ENCODE data around the gene LMOD3.

Gene LMOD3

DNA sequence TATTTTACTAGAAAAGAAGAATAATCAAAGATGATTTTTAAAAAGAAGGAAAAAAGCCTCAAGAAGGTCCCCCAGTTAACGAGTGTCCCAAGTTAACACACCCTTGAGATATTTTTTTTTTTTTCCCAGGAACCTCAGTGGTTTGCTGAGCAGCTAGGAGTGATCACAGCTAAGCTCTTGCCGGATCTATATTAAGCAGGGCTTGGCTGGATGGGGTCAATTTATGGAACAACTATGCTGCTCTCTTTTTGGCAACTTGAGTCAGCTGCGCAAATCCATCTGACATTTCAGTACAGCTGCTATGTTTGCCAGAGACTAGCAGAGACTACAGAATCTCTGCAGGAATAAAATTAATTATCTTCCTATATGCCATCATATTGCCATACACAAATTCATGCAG, at the start of gene LMOD3:
Gene LMOD3, minus strand, starts transcription at position 193 of the 400 bp plus-strand sequence. CDS start 209 bp downstream, outside the sequence.
- no peak for DNase-seq

DNA sequence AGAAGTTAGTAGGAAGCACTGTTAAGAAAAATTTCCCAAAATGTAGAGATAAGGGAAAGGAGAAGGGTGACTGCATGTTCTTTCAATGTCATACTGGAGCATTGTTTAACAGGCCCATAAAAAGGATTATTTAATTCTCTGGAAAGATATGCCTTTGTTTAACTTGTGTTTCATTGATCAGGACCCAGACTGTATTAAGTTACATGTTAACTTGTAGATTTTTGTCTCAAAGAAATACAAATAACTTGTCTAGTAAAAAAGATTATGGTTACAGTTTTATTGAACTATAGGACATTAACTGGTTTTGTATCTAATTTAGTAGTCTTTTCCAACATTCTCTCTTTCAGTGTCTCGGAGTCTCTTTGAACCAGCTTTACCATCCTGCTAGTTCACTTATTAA, 49.7 kb upstream of the LMOD3 start:
- DNase-seq = no peak

DNA sequence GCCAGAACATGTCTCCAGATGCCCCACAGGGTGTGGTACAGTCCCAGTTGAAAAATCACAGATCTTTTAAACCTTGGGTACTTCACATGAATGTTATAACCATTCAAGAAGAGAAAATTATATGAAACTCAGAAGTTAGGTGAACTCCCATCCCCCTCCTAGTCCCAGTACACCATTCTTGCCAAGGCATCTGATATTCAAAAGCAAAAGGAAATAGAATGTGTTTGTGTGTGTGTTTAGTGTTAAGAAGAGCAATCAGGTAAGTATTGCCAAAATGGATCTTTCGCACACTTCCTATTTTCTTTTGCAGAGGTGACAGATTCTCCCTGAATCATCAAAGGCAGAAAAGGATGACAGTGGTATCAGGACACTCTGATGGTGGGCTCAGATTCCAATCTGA, 44.1 kb upstream of the LMOD3 start:
- DNase-seq = no peak

DNA sequence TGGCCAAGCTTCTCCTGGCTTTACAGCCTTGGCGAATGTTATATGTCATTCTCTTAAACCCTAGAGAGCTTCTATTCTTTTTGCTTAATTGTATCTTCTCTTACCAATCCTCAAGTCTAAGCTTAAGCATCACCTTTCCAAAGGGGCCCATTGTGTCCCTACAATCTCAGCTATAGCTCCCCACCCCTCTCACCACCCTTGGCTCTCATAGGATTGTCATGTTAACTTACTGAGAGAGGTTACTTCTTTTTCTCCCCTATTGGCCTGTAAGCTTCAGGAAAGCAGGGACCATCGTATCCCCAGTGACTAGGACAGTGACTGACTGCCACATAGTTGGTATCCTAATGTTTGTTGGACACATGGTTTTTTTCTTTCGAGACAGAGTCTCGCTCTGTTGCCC, 43.3 kb upstream of the LMOD3 start:
- DNase-seq = no peak

DNA sequence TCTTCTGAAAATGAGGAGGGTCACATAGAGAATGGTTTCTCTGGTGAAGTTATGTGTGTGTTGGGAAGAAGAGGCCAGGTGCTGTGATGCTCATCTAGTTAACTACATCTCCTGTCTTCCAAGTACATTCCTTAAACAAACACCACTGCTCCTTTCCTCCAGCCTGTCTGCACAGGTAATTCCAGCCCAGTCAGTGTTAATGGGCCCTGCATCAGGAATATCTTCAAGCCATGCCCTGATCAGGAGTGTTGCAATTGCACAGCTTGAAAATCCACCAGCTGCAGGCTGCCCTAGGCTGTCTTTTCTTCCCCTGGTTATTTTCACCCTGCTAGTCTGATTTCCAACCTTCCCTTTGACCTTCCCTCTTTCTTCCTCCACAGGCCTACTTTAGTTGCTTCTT, 41.9 kb upstream of the LMOD3 start:
- DNase-seq = no peak

DNA sequence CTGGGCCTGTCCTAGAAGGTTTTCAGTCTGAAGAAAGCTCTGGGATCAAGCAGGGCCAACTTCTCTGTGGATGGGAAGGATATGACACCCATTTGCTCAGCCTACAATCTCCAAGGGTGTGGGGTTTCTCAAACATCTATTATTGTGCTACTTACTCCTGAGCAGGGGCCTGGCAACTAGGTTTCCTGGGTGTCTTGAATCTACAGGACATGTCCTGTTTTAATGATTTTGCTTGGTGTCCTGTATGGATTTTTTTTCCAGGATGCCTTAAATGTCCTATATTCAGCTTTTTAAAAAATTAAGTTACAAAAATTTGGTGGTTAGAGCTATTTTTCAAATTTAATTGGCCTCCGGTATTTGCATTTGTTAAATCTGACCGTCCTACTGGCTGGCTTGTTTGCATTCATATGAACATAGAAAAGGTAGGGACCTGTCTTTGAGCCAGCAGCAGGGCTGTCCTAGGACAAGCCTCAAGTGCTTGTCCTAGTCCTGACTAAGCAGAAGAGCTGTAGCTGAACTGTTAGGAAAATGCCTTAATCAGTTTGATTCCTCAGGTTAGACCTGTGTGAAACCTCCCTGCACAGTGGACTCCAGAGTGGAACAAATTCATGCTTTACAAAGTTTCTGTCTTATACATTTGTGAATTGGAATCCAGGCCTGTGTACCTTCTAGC, 40.0 kb upstream of the LMOD3 start:
- DNase-seq = no peak

DNA sequence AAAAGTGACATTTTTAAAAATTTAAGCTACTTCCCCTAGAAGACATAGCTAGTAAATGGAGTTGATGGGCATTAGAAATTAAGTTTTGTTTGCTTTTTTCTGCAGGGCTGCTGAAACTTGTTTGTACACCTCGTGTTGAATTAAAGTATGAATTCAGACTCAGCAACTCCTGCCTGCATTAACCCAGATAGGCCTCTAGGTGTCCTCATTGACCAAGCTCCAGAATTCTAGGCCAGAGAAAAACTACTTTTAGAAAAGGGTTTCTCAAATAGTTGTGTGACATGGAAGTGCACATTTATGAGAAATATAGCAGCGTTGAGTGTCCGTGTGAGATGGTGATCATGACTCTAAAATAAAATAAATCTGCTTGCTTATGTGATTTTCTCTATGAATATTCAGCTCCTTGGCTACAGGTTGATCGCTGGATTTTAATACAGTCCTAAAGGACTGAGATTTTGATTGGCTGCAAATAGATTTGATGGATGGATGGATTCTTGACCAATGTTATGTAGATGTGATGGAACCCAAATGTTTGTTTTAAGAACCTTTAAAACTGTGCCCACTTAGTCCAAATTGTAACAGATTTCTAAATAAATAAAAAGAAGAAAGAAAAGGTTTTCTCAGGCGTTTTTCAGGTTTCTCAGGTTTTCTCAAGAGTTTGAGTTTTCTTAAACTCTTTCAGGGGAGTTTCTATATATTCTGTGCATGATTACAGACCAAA, 39.4 kb upstream of the LMOD3 start:
- DNase-seq = peak; percentile 51

DNA sequence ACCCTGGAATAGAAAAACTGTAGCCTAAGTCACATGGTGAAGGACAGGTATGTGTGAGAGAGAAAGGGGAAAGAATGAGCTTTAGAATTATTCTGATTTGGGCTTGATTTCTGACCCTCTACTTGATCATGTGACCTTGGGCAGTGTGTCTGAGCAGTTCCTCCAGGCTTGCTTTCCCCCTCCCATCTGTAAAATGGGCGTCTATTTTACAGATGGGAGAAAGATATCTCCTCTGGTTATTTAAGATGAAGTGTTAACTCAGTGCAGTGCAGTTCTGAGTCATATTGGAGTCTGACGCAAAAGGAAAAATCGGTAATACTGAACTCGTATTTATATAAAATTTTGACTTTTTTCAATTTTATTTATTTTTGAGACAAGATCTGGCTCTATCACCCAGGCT, 38.1 kb upstream of the LMOD3 start:
- no peak for DNase-seq

DNA sequence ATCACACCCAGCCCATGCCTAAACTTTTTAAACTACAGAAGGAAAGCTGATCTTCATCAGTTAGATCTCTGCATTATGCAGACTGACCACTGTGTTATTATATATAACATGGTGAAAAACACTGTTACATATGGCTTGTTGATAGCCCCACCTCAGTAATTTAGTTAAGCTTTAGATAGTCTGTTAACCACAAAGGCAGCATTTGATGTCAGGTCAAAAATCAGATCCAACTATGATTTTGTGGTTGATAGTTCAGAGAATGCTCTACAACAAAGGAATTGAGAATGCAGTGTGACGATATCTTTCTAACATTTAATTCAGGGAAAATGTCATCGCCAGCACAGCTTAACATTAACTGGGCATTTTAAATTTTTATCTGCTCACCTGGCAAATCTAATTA, 37.7 kb upstream of the LMOD3 start:
- no peak for DNase-seq

DNA sequence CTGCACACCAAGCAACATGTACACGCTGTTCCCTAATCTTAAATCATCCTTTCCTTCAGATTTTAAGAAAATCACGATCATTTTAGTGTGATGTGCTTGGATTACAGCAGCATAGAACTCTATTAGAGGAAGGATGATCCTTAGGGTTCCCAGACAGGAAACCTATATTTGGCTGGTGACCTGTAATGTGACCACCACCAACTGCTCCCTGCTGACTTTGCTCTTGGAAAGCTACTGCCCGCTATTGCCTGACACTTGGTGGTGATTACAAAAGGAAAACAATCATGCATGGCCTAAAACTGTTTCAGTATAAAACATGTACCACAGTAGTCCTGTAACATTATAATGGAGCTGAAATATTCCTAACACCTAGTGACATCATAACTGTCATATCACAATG, 27.2 kb upstream of the LMOD3 start:
- no peak for DNase-seq

DNA sequence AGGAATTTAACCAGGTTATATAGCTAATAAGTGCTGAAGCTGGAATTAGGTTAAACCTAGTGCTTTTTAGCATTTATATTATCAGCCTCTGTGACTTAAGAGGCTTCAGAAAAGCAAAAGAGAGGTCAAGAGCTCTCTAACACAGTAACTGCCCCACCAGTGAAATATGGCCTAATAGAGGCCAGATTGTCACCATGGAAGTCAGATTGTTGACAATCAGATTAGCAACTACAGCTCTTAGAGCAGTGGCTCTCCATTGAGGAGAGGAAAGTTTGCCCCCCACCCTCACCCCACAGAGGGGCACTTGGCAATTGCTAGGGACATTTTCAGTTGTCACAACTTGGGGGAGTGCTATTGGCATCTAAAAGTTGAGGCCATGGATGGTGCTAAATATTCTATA, 23.3 kb upstream of the LMOD3 start:
- no peak for DNase-seq

DNA sequence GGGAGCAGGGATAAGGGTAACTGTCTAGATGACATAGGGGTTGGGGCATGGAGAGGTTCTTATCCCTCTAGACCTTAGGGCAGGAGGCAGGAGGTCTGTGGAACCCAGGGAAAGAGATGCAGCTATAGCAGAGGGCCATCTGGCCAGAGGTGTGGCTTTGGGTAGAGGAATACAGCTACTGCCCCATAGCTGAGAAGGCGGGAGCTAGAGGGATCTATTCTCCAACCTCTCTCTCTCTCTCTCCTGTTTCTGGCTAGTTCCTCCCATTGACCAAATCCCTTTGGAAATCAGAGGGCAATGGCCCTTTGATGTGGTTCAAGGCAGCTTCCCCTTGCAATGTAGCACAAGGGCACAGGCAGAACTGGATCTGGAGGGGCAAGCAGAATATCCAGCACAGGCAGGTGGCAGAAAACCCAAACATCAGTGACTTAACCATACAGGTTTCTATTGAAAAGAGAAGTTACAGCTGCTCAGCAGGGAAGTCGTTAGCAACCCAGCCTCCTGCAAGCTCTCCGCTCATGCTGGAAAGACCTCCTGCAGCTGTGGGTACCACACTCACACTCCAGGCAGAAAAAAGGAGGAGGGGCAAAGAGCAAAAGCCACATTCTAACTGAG, 22.3 kb upstream of the LMOD3 start:
- no peak for DNase-seq

DNA sequence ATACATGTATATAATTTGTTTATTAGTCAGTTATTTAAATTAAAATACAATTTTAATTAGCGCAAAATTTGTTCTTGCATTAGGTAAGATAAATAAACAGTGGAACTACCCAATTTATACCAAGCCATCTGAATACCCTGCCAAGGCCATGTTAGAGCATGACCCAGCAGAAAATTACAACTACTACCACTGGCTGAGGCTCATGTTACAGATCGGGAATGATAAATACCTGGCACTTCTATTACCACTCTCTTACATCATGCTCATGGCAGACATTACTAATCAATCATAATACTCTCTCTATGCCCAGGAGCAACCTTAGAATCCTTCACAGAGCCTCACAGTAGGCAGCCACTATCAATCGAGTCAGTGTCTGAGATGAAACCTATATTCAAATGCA, 21.2 kb upstream of the LMOD3 start:
- peak; percentile 51 for DNase-seq

DNA sequence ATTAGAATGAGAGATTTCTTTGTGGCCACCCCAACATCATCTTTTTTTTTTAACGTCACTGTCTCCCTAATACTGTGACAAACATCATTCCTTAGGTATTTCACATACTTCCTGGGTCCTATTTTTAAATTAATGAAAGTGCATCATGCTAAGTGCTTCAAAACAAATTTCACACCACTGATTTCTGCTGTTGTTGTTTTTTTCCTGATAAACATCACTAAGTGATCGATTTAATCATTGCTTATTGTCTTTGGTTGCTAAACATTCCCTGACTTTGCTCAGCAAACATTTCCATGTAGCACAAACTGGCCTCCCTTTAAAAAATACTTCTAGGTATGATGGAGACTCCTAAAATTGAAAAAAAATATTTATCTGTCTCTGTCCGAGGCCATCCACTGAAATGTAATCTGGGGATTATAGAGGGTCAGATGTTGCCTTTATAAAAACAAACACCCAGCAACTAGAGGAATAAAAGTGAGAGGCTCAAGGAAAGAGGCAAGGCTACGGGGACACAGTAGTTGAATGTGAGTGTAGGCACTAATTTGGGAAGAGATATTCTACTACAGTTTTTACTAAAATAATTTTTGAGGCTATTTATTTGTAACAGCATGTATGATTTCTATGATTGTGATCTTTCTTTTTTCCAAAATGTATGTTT, 20.5 kb upstream of the LMOD3 start:
- no peak for DNase-seq

DNA sequence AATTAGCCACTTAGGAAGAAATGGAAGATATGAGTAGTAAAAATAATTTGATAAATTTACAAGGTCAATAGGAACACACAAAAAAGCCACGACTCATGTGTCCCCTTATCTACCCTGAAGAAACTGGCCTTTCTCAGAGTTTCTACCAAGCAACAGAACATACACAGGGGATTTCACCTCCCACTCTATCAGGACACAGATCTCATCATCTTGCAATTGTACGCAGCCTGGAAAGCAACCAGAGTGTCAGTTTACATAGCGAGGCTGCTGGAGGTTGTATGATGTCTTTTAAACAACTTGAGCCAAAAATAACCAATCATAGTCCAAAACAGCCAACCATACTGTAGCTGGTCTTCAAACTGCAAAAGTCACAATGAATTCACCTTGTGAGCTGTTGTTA, 19.7 kb upstream of the LMOD3 start:
- peak; percentile 8 for DNase-seq

DNA sequence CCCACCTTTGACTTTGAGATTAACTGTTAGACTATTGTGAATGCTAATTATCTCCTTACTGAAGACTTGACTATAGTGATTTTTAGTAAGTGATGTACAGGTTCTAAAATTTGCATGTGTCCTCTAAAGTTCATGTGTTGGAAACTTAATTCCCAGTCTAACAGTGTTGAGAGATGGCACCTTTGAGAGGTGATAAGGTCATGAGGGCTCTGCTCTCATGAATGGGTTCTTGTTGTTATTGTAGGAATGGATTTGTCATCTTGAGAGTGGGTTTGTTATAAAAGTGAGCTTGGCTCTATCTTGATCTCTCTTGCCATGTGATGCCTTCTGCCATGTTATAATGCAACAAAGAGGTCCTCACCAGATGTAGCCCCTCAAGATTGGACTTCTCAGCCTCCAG, 18.9 kb upstream of the LMOD3 start:
- DNase-seq = no peak

DNA sequence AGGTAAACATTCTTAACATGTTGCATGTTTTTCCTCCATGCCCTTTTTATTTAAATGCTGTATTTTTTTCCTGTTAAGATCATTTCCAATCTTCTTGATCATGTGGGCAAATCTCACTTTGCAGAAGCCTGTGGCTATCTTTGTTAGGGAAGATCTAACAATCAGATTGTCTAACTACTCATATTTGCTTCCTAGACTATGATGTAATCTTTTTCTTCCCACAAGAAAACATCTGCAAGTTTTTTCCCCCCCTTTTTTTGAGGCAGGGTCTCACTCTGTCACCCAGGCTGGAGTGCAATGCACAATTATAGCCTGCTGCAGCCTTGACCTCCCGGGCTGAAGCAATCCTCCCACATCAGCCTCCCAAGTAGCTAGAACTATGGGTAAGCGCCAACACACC, 15.0 kb upstream of the LMOD3 start:
- no peak for DNase-seq

DNA sequence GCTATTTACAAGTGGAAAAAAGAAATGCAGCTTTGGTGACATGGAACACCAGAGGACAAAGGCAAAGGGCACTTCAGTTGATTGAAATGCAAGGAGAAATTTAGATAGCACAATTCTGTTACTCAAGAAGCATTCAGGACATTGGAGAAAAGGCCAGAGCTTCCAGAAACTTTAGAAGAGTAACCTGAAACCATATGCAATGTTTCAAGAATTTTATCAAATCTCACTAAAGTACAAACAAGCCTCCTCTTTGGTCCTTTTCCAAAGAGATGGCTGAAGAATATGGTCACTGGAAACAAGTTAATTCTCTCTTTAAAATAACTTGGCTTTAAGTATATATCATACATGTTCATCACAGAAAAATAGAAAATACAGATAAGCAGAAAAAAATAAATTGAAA, 14.6 kb upstream of the LMOD3 start:
- DNase-seq = no peak

DNA sequence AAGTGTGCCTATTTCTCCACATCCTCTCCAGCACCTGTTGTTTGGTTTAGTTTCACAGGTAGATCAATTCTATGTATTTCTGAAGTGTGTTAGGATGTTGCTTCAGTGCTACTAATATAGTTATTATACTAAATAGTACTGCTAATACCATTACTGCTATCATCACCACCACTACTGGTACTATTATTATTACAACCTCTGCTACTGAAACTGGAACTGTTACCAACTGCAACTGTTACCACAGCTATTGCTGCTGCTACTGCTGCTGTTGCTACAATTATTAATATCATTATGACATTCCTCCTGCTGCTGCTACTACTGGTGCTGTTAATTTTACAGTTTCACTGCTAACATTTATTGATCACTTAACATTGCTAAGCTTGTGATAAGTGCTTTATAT, 8.3 kb upstream of the LMOD3 start:
- DNase-seq = no peak

DNA sequence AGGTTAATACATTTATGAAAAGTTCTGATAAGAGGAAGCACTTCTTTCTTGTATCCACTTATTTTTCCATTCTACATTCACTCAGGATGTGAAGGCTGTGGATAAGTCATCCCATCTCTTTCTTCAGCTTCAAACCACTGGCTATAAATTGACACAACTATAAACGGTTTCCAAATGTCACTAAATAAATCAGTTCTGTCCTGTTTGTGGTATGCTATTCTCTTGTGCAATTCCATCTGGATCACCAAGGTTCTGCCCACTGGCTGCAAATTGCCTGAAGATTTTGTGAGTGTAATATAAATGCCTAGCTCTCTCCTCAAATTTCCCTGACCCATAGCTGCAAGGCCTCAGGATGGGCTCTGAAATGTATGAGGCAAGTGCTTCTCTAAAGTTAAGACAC, 7.1 kb upstream of the LMOD3 start:
- DNase-seq = peak; percentile 46

DNA sequence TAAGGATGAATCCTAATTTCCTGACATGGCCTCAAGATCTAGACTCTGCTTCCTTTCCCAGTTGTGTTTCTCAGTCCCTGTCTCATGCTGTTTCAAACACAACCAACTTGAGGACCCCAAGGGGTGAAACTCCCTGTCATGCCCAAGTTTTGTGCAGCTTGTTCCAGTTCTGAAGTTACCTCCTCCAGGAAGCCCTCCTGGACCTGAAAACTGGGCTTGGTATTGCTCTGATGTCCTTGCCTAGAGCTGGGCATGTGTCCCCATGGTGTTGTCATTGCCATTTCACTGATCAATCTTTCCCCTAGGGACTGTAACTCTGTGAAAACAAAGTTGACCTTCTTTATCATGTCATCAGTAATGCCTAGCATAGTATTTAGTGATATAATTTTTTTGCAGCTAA, 6.1 kb upstream of the LMOD3 start:
- no peak for DNase-seq

DNA sequence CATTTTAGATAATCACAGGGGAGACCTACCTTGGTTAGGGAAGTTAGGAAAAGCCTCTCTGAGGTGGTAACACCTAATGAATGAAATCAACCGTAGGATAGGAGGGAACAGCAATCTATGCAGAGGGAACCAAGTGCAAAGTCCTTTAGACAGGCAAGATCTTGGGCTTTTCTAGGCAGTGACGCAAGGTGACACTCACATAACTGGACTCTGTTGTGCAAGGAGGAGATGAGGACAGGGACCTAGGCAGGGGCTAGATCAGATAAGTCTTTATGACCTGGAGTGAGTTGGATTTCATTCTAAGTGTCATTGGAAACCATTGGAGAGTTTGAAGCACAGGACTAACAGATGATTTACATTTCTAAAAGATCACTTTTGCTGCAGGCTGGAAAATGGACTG, 4.6 kb upstream of the LMOD3 start:
- DNase-seq = no peak

DNA sequence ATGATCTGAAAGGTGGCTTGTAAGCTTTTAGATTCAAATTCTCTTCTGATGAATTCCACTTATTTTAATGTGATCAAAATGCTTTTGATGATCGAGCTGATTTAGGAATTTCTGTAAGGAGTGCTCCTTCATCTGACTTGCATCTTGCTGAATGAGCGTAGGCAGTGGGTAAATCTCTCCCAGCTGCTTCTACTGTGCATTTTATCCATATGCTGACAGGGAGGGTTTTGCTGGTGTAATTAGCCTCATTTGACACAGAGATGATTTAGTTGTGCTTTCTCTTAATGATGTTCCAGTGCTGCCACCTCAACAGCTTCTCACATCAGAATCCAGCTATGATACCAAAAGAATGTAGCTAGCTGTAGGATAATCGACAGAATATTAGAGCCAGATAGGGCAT, 3.8 kb upstream of the LMOD3 start:
- no peak for DNase-seq

DNA sequence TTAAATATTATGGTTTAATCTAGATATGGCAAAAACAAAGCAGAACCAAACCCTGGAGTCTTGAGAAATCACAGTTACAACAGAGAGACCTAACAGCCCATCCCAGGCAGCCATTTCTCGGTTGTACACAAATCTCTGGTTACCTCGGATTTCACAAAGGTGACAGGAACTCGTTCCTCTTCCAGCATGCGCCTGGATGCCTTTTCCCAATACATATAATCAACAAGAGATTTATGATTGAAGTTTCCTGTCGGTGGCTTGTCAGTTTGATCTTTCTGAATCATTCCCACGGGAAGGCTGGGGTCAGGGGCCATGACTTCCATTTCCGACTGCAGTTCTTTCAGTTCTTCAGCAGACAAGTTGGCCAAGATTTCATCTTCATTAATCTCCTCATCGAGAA, 445 bp downstream of the LMOD3 start:
- no peak for DNase-seq

Data from fibroblast of skin of right quadriceps (primary cell).